Activated CD4-positive, CD25-positive, alpha-beta regulatory T cell (primary cell): ENCODE data around the gene OLAH.
"Not testable (repeated sequence)": the region's sequence is repeated elsewhere in the genome, so short reads cannot be mapped to it uniquely, and the experiment has no call there.

ENCODE experiments used
- DNase-seq, 4 experiments: peaks; one replicate each; lab custom pipeline; 2025; lab: John Stamatoyannopoulos, UW

The OLAH gene

GRCh38 chr10:15043674-15044073, at the start of gene OLAH:
OLAH (plus strand) TSS chr10:15043943; CDS start chr10:15047289, 3,346 bp downstream.
- DNase-seq, result no peak

GRCh38 chr10:14995964-14996565, 47.7 kb upstream of the OLAH start:
- DNase-seq, result no peak

- DNase-seq, result not testable (repeated sequence)
Observed at GRCh38 chr10:15013530-15013929, 30.2 kb upstream of the OLAH start.

- DNase-seq, result no peak
Observed at GRCh38 chr10:15015451-15015850, 28.3 kb upstream of the OLAH start.

GRCh38 chr10:15020966-15021365, 22.8 kb upstream of the OLAH start:
- not testable (repeated sequence) for DNase-seq

- not testable (repeated sequence) for DNase-seq
Observed at GRCh38 chr10:15023079-15023478, 20.7 kb upstream of the OLAH start.

- not testable (repeated sequence) for DNase-seq
Observed at GRCh38 chr10:15024017-15025004, 19.4 kb upstream of the OLAH start.

- DNase-seq, result not testable (repeated sequence)
Observed at GRCh38 chr10:15025040-15025439, 18.7 kb upstream of the OLAH start.

- no peak for DNase-seq
Observed at GRCh38 chr10:15027741-15028140, 16.0 kb upstream of the OLAH start.

- DNase-seq, result no peak
Observed at GRCh38 chr10:15035385-15036301, 8.1 kb upstream of the OLAH start.

GRCh38 chr10:15037691-15038090, 6.1 kb upstream of the OLAH start:
- no peak for DNase-seq

GRCh38 chr10:15038416-15038815, 5.3 kb upstream of the OLAH start:
- DNase-seq, result no peak

GRCh38 chr10:15045380-15045779, 1.6 kb downstream of the OLAH start:
- no peak for DNase-seq

- DNase-seq, result no peak
Observed at GRCh38 chr10:15046626-15047025, 2.9 kb downstream of the OLAH start.

GRCh38 chr10:15049533-15049932, 5.8 kb downstream of the OLAH start:
- no peak for DNase-seq

GRCh38 chr10:15052121-15052520, 8.4 kb downstream of the OLAH start:
- DNase-seq, result no peak

- no peak for DNase-seq
Observed at GRCh38 chr10:15053061-15053460, 9.3 kb downstream of the OLAH start.

- DNase-seq, result no peak
Observed at GRCh38 chr10:15058689-15059088, 14.9 kb downstream of the OLAH start.

- DNase-seq, result no peak
Observed at GRCh38 chr10:15059914-15060313, 16.2 kb downstream of the OLAH start.

GRCh38 chr10:15060638-15061037, 16.9 kb downstream of the OLAH start:
- DNase-seq, result no peak

GRCh38 chr10:15067154-15067553, 23.4 kb downstream of the OLAH start:
- DNase-seq, result no peak

- no peak for DNase-seq
Observed at GRCh38 chr10:15068802-15069201, 25.1 kb downstream of the OLAH start.
